ENCODE results near the gene TRIM38. TPM values are rescaled to one million over a fixed set of nuclear protein-coding genes. Genes with fewer than 3 reads are reported as not detected.

The TRIM38 gene
- total and polyA plus RNA-seq, 2 of the 13 experiments (the other 11 are each of a cell fraction or from before 2014, with no cell fraction given): 2.5 to 3.1 TPM

- Histone ChIP-seq H3K4me2 (ENCODE audit: low read depth, low read length) (no peak overlapping the region), H3K9me3 (ENCODE audit: low read length) (no peaks in the 10 kb centered on the region), H3K4me3 (replicated peaks in 1 of 3; ENCODE audit: insufficient read depth in 1 of 3, low read depth in 2 of 3, low read length in 3 of 3) (no peak overlapping the region), H3K27me3 (ENCODE audit: control insufficient read depth in 1 of 2, insufficient read depth in 2 of 2, low read length in 2 of 2) (no peaks in the 10 kb centered on the region; a peak in 1 of 5 replicates), H3K36me3 (replicated peaks in 1 of 2; ENCODE audit: control insufficient read depth in 1 of 2, insufficient read depth in 2 of 2, low read length in 2 of 2) (no peaks in the 10 kb centered on the region), H3K79me2 (ENCODE audit: insufficient read depth, low read length) (no peaks in the 10 kb centered on the region), H2AFZ (ENCODE audit: low read length) (no peak overlapping the region), H4K20me1 (ENCODE audit: insufficient read depth, low read length) (no peaks in the 10 kb centered on the region), H3K27ac (ENCODE audit: extremely low read length, insufficient read depth, low read length) (no peak overlapping the region), H3K4me1 (ENCODE audit: insufficient read depth, low read length) (peaks cover 25% of the 10 kb centered on the region), H3K9ac (ENCODE audit: insufficient read depth, low read depth, low read length) (no peak overlapping the region)
- BruUV-seq (replicated peaks): no TSS peak
- ChIA-PET POLR2A (interaction anchor here (0.7 kb wide), 1 partner anchor 15 kb away, joined by 3 read pairs; no protein-coding TSS in a partner anchor), CTCF (ENCODE audit: low intra/inter-chr PET ratio, low total read pairs) (no interaction called here)
- intact Hi-C loops (cut with micrococcal nuclease; ENCODE audit: unreplicated experiment) (no loop called here), in situ Hi-C loops (cut with HindIII; ENCODE audit: extremely low pct_ligation_motif_present, low pct_unique_long_range_greater_than_20kb) (no loop called here)
- FAIRE-seq: no peak
- no peak for DNase-seq (ENCODE audit: low spot score)
- no peak for ATAC-seq
- 91% methylated on average over 27 of the region's 29 CpGs for WGBS (ENCODE audit: low lambda C conversion rate)
- TF ChIP-seq IRX3 (CRISPR knock-in tag; IDR thresholded peaks at IDR 0.05; ENCODE audit: borderline replicate concordance, low read depth): no peak
- no peak for TF ChIP-seq SP2 (CRISPR knock-in tag; IDR thresholded peaks at IDR 0.05)
- TF ChIP-seq, protein P1, sequence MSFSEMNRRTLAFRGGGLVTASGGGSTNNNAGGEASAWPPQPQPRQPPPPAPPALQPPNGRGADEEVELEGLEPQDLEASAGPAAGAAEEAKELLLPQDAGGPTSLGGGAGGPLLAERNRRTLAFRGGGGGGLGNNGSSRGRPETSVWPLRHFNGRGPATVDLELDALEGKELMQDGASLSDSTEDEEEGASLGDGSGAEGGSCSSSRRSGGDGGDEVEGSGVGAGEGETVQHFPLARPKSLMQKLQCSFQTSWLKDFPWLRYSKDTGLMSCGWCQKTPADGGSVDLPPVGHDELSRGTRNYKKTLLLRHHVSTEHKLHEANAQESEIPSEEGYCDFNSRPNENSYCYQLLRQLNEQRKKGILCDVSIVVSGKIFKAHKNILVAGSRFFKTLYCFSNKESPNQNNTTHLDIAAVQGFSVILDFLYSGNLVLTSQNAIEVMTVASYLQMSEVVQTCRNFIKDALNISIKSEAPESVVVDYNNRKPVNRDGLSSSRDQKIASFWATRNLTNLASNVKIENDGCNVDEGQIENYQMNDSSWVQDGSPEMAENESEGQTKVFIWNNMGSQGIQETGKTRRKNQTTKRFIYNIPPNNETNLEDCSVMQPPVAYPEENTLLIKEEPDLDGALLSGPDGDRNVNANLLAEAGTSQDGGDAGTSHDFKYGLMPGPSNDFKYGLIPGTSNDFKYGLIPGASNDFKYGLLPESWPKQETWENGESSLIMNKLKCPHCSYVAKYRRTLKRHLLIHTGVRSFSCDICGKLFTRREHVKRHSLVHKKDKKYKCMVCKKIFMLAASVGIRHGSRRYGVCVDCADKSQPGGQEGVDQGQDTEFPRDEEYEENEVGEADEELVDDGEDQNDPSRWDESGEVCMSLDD (CRISPR knock-in tag; IDR thresholded peaks at IDR 0.05; ENCODE audit: borderline replicate concordance): no peak
- TF ChIP-seq KLF15 (CRISPR knock-in tag; IDR thresholded peaks at IDR 0.05; ENCODE audit: borderline replicate concordance): no peak
- no peak for TF ChIP-seq AFF4 (CRISPR knock-in tag; IDR thresholded peaks at IDR 0.05)
These were observed 53.8 kb downstream of the TRIM38 start for GRCh38 chr6:26016245-26016962.
